NCI-H2171 treated with DMSO at 0.1 percent for 48 hours (cell line): ENCODE data around the gene CRIP2.

Experiments used
- DNase-seq: peaks from one replicate; lab custom pipeline; 2025; lab: John Stamatoyannopoulos, UW

CRIP2 gene

DNA sequence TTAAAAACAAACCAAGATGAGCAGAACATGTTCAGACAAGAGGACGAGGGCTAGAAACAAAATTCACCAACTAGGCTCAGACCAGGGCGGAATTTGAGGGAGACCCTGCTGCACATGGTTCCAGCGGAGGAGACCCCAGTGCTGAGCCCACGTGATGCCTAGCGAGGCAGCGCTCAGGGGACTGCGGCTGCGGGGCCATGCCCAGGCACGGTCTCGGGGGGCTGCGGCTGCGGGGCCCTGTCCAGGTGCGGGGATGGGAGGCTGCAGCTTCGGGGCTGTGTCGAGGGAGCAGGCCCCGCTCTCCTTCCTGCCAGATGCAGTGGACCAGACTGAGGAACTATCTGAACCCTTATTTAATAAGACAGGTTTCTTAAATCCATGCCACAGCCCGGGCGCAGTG lies 12.7 kb upstream of the CRIP2 start:
- DNase-seq = no peak

DNA sequence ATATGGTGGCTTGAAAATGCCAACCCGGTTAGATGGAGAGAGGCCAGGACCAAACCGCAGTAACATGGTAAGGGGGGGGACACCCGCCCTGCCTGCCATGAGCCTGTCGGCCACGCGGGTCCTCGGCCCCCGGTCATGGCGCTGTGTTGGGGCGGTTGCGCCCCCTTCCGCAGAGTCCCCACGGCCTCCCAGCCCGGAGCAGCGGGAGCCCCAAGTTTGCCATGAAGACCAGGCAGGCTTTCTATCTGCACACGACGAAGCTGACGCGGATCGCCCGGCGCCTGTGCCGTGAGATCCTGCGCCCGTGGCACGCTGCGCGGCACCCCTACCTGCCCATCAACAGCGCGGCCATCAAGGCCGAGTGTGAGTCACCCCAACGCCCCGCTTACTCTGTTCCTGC lies 10.1 kb upstream of the CRIP2 start:
- DNase-seq = no peak

DNA sequence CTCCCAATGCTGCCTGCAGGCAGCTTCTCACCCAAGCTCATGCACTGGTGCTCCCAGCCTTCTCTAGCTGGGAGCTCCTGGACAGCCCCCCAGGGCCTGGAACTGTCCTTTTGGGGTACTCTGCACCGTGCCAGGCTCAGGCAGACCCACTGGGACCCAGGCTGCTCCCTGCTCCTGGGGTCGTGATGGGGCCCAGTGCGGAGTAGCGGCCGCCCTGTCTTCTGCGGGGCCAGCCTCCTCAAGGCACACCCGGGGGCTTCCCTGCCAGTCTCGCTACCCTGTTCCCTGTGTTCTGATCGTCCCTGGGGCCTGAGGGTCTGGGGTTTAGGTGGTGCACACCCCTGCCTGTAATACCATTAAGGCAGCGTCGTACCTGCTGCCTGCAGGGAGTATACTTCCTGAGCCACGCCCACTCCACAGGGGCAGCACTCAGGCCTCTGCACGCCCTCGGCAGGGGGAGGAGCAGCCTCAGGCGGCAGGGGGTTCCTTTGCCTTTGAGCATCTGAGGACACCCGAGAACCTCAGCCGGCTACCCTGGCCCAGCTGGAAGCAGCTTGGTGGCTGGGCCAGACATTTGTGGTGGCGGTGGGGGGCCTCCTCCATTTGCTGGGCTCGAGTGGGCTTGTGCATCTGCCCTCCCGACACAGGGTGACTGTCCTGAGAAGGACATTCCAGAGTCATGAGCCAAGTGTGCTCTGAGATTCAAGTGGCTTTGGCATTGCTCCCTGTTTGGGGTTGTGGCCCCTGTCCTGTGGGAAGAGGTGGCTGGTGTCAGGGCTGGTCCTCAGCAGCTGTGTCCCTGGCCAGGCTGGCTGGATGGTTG lies 9.2 kb upstream of the CRIP2 start:
- peak; percentile 40 for DNase-seq

DNA sequence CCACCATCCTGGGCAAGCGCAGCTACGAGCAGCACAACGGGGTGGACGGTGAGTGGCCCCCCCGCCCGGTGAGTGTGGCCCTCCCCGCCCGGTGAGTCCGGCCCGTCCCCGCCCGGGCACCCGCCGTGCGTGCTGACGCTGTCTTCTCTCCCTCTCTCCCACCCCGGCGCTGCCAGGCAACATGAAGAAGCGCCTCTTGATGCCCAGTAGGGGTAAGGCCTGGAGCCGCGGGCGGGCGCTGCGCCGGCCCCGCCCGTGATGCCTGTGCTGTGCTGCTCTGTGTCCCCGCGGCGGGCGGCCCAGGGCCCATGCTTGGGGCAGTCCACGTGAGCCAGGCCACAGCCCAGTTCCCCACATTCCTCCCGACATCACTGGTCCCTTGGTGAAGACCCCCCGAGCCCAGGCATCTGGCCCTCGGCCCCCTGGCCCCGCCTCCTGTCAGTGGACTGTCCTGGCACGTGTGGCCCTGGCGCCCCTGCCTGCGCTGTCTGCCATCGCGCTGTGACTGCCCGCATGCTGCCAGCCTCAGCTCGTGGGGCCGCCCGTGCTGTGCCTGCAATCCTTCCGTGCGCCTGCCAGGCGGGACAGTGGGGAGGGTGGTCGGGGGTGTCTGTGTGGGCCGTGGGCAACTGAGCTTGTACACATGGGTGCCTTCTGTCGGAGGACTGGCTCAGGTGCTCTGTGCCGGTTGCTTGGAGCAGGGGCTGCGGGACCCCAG lies 7.9 kb upstream of the CRIP2 start:
- DNase-seq = no peak

DNA sequence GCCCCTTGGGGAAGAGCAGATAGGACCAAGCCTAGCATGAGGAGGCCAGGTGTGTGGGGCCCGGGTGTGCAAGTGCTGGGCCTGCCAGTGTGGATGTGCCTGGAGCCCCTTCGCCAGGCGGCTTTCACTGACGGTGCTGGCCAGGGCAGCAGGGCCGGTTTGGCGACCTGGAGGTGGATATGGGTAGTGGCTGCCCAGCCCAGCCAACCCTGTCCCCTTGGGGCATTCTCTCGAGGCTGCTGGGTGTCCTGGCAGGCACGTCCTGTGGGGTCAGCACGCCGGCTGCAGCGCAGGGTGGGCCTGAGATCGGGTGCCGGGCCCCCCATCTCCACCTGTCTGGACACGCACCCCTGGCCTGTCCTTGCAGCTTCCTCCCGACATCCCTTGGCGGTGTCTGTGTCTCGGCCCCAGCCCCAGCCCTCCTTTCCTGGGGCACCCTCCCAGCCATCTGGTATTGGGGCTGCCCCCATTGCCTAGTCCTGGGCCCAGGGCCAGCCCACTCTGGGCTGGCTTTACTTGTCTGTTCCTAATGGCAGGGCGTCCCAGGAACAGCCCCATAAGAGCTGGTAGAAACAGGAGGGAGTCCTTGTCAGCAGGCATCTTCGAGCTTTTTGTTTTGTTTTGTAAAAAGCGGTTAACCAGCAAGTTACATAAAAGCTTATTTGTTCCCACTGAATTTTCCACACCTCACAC lies 7.2 kb upstream of the CRIP2 start:
- no peak for DNase-seq

DNA sequence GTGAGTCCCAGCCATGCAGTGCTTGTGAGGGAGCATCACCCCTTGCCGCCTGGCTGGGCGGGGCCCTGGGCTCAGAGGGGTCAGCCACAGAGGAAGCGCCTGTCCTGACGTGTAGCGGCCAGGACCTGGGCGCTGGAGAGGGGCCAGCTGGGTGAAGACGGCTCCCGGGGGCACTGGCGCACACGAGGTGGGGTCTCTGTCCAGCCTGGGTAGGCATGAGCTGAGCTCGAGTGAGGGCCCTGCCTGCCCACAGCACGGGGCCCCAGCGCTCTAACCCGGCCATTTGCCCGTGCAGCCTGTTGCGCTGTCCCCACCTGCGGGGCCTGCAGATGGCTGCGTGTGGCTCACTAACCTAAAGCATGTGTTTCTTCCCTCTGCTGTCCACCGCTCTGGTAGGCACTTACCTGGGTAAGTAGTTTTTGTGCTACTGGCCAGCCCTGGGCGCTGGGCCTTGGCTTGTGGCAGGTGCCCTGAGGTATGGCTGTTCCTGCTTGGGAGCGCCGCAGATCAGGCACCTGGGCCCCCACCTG lies 6.6 kb upstream of the CRIP2 start:
- no peak for DNase-seq

DNA sequence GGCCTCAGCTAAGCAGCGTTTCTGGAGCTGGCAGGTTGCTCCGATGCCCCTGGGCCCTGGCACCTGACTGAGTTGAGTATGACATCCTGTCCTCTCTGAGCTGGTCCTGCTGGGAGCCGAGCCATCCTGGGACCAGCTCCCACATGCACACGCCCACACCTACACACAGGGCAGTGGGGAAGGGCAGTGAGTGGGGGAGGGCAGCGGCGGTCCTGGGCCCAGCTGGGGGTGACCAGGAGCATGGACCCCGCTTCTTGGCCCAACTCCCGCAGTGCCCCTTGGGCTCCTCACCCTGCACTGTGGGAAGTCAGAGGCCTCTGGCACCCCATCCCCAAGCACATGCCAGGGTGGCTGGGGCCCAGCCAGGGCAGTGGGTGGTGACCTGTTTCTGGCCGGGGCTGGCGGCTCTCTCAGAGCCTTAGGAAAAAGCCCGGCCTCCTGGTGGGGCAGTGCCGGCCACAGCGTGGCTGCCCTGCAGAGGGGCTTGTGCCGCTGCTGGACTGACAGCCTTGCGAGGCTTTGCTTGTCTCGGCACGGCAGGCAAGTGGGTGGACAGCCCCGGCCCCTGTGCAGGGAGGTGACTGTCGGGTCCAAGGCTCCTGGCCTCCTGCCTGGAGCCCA lies 5.9 kb upstream of the CRIP2 start:
- DNase-seq = no peak

DNA sequence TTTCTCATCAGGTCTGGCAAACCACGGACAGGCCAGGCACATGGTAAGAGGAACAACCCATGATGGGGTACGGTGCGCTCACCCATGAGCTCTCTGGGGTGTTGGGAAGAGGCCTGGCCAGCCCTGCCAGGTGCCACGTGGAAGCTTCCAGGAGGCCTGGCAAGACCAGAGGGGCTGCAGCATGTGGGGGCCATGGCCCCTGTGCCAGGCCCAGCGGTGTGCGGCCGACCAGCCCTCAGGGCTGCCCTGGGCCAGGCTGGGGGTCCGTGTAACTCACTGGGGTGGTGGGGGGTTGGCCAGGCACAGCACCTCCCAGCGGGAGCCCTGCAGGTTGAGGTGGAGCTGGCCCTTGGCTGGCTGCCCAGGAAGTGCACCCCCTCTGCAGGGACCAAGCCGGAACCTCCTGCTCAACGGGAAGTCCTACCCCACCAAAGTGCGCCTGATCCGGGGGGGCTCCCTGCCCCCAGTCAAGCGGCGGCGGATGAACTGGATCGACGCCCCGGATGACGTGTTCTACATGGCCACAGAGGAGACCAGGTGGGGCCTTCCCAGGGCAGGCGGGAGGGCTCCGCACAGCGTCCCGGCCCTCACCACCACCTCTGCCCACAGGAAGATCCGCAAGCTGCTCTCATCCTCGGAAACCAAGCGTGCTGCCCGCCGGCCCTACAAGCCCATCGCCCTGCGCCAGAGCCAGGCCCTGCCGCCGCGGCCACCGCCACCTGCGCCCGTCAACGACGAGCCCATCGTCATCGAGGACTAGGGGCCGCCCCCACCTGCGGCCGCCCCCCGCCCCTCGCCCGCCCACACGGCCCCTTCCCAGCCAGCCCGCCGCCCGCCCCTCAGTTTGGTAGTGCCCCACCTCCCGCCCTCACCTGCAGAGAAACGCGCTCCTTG lies 4.9 kb upstream of the CRIP2 start:
- DNase-seq = no peak

DNA sequence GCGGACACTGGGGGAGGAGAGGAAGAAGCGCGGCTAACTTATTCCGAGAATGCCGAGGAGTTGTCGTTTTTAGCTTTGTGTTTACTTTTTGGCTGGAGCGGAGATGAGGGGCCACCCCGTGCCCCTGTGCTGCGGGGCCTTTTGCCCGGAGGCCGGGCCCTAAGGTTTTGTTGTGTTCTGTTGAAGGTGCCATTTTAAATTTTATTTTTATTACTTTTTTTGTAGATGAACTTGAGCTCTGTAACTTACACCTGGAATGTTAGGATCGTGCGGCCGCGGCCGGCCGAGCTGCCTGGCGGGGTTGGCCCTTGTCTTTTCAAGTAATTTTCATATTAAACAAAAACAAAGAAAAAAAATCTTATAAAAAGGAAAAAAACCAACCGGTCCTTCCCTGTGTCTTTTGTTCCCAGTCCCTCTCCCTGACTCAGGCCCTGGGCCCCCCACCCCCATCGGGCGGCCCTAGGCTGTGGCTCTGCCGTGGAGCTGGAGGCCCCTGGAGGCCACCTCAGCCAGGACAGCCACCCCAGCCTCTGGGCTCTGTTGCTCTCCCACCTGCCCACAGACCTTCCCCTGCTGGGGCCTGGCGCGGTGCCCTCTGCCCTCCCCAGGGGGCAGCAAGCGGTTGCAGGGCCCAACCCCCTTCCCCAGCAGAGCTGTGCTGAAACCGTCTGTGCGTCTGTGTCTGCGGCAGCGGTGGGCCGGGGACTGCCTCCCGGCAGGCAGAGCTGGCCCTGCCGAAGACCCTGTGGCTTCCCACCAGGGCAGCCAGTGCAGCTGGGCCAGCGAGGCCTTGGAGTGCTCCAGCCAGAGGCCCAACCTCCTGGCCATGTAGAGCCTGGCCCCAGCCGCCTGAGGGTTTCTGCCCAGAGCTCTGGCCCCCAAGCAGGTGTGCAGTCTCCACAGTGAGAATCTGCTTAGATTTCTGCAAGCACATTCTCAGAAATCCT lies 4.0 kb upstream of the CRIP2 start:
- peak; percentile 86 for DNase-seq

DNA sequence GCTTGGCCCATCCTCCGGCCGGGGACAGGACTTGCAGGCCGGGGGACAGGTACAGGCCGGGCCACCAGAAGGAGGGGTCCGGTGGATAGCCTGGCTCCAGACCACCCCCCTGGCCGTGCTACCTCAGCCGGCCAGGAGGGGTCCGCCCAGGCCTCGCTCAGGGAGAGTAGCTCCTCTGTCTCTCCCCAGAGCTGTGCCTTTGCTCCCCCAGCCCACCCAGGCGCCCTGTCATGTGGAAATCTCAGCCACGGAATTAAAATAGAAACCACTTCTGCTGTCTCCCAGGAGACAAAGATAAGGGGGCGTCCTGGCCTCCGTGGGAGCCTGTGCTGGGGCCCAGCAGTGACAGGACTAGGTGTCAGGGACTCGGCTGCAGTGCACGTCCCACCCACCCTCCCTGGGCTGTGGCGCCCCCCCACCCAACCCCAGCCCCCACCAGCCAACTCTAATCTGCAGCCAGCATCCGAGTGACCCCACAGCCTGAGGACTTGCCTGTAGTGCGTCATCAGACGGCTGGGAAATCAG lies 3.3 kb upstream of the CRIP2 start:
- no peak for DNase-seq

DNA sequence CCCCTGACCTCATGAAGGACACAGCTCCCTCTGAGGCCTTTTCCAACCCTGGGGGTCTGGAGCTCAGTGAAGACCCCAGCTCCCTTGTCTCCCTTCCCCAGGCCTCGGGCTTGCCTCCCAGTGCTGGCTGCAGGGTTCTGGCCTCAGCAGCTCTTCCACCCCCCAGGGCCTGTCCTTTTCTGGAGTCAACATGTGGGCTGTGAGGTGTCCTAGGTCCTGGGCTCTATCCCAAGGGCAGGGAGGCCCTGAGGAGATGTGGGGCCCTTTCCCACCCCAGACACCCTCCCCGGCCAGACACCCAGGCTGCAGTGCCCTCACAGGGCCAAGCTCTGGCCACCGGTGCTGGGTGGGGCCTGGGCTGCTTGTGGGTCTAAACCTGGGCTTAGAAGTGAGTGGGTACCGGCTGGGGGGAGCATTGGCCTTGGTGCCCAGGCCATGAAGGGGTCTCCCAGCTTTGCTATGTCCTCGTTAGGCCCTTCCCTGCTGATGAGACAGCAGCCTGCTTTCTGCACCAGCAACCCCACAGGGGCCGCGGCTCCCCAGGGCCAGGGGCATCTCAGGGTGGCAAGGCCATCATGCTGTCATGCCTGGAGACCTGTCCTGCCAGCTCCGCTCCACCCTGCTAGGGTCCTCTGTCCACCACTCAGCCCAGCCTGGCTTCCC lies 2.7 kb upstream of the CRIP2 start:
- DNase-seq = no peak

DNA sequence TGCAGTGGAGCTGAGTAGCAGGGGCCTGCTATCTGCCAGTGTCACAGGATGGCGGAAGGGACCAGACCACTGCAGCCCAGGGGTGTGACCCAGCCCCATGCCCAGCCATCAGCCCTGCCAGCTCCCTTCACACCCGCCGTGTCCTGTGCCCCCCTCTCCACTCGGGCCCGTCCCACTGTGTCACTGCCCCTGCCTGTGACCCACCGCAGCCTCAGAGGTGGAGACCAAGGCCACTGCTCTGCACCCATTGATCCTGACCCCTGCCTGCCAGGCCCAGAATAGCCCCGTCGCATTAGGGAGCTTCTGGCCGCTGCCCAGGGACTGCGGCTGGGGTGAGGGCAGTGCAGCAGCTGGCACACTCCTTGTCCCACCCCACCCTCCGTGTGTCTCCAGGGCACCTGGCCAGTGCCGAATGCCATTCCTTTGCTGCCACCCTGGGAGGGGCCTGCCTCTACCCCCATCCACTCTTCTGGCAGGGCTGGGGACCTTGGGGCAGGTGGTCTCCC lies 2.1 kb upstream of the CRIP2 start:
- DNase-seq = no peak

DNA sequence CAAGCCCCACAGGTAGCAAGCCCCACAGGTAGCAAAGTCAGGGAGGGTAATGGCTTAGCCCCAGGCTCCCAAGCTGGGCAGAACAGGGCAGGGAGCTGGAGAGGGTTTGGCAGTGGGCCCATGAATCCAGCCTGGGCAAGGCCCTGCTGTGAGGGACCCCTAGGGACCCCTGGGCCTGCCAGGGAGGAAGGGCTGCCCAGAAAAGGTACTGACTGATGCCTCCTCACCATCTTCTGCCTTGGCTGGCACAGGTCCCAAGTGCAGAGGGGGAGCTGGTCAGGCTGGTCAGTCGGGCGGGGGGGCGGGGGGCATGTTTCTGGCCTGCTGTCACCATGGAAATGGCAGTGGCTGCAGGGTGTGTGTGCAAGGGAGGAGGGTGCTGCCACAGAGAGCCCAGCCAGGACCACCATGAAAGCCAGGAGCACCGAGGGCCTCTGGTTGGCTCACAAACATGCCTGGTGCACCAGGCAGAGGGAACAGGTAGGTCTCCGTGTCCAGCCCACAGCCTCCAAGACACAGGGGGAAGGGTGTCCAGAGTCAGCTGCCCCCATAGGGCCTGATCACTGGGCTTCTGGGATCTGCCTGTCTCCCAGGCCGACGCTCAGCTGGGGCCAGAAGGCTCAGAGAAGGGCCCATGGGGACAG lies 1.5 kb upstream of the CRIP2 start:
- peak; percentile 60 for DNase-seq

DNA sequence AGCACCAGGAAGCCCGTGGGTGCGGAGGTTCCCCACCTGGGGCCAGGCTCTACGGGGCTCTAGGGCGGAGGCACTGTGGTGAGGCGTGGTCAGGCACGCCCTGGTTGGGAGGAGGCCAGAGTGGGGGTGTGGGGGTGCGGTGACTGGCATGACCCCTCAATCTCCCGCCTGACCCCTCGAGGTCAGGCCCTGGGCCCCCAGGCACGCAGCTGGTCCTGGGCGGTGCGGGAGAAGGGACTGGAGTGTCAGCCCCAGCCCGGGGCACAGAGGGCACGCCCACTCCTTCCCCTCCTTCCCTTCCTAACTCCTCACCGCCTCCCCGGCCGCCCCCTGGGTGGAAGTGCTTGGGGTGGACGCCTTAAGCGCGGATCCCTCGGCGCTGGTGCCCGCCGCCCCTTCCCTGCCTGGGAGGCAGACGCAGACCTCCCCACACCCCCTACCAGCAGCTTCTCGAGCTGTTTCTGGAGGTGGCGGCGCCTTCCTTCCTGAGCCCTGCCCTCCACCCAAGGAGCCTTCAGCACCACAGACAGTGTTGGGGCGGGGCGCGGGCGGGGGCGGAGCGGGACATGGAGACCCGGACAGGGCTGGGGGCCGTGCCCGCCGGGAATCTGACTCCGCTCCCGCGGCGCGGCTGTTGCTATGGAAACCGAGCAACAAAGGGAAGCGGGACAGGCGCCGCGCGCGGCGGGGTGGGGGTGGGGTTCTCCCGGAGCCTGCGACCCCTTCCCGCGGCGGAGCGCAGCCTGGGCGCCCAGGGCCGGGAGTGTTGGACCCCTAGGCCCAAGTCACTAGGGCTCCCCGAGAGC lies 741 bp upstream of the CRIP2 start:
- DNase-seq = peak; percentile 82

DNA sequence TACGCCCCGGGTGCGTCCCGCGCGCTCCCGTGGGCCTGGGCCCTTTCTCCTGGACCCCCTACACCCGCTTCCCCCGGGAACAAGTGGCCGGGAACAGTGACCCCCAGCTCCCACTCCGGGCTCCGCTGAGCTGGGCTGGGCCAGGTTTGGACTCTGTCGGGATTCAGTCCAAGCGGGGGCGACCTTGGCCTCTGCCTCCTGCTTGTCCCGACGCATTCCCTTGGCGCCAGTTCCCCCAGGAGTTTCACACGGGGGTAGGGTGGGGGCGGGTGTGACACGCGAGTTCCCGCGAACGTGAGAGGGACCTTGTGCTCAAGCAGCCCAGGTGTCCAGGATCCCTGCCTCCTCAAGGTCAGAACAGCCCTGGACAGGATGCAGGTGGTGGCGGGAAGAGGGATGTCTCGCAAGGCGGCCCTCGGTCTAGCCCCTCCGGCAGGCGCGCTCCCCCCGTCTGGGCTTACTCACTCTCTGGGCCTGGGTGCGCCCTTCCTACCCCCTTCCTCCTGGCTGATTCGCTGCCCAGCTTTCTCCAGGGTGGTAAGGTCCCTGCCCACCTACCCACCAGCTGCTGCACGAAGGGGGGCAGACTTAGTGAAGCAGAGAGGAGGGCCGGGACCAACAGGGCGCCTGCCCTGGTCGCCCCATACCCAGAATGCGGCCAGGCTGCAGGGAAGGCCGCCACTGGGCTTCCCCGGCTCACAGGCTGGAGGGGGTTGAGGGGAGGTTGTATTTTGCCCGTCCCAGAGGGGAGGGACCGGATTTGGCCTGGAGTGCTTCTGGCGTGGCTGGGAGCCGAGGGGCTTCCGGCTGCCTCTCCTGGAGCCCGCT lies 862 bp downstream of the CRIP2 start:
- no peak for DNase-seq

DNA sequence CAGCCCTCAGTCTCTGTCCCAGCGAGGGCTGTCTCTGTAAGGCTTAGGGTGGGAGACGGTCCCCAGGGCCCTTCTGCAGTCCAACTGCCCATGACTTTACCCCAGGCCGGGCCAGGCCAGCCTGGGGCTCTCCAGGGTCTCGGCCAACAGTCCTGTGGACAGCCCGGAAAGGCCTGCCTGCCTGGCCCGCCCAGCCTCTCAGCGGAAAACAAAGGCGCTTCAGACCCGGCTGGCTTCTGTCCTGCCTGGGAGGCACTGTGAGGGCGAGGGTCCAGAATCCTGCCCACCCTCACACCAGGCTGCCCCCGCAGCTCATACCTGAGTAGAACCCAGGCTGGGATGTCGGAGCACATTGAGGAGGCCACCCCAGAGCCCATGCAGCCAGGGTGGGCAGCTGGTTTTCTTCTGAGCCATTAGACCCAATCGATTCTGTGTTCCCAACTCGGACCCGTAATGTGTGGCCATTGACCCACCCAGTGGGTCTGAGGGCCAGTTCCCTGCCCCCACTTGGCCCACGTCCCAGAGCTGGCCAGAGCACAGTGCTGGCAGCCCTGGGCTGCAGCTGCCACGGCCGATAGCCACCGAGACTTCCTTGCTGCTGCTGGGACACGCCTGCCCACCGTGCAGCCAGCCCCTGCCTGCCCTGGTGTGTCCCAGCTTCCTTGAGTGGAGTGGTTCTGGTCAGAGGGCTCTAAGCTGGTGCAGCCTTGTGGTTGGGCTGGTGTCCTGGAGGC lies 1.6 kb downstream of the CRIP2 start:
- no peak for DNase-seq
